Esophagus mucosa (tissue), 1 donor: ENCODE measurements around the gene ZNRD2. TPM values are rescaled to one million over a fixed set of nuclear protein-coding genes. Genes with fewer than 3 reads are reported as not detected.
A peak's percentile ranks its signal among the peaks of the same experiment; 100 is the strongest.

Experiments used
- ATAC-seq: fragments of 200-7000 bp; cut with Tn5 transposase; one replicate; pipeline ENCODE4 v1.9.1; 2020
- total RNA-seq: library from RNA; stranded (reverse); gene quantifications from one replicate; pipeline ENCODE4 v1.2.4, GENCODE V29; 2023
- donor health status: DM: yes; HTN: yes; CAD: no.

ZNRD2 gene
- total RNA-seq, 1 donor from 2014 or later: 31.8 TPM

GRCh38 chr11:65538232-65538914 is 31.9 kb upstream of the ZNRD2 start:
- no peak for ATAC-seq

DNA sequence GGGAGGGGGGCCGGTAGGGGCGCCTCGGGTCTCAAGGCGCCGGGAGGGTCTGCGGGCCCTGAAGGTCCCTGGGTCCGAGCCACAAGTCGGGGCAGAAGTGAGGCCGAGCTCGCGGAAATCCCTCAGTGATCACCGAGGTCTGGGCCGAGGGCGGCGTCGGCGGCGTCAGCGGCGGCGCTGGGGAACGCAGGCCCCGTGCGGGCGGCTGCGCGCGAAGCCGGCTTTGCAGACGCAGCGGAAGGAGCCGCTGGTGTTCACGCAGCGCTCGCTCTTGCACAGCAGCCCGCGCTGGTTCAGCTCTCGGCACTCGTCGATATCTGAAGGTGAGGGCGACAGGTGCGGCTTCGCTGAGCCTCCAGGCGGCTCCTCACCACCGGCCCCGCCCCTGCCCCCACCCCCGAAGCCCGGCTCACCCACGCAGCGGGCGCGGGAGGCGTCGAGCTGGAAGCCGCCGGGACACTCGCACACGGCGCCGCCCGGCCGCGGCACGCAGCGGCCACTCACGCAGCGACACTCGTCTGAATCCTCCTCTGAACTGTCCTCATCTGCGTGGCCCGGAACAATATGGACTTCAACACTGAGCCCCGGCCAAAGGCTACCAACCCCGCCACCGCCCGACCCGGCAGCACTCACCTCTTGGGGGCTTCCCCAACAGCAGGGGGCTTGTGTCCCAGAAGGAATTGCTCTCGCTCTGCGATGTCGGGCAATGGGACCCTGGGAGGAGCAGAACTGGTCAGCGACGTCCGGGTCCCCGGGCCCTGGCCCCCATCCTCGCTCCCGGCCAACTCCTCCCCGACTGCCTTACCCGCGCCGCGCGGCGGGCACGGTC is 31.1 kb upstream of the ZNRD2 start:
- ATAC-seq: no peak

DNA sequence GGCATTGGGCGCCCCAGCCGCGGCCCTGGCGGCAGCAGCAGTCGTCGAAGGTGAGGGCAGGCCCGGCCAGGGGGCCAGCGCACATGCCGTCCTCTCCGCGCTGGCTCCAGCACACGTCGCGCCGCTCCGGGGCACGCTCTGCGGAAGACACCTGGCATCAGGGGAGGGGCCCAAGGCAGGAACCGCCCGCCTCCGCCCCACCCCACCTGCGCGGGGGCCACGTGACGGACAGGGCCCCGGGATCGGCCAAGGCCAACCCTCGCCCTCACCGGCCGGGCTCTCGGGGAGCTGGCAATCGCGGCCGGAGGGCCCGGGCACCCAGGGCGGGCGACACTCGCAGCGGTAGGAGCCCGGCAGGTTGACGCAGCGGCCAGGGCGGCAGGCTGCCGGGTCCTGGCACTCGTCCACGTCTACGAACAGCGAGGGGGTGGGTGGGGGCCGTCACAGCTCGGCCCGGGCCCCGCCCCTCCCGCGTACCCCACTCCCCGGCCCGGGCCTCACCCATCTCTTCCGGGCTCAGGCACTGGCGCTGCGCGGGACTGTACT is 30.5 kb upstream of the ZNRD2 start:
- ATAC-seq: peak; percentile 72

DNA sequence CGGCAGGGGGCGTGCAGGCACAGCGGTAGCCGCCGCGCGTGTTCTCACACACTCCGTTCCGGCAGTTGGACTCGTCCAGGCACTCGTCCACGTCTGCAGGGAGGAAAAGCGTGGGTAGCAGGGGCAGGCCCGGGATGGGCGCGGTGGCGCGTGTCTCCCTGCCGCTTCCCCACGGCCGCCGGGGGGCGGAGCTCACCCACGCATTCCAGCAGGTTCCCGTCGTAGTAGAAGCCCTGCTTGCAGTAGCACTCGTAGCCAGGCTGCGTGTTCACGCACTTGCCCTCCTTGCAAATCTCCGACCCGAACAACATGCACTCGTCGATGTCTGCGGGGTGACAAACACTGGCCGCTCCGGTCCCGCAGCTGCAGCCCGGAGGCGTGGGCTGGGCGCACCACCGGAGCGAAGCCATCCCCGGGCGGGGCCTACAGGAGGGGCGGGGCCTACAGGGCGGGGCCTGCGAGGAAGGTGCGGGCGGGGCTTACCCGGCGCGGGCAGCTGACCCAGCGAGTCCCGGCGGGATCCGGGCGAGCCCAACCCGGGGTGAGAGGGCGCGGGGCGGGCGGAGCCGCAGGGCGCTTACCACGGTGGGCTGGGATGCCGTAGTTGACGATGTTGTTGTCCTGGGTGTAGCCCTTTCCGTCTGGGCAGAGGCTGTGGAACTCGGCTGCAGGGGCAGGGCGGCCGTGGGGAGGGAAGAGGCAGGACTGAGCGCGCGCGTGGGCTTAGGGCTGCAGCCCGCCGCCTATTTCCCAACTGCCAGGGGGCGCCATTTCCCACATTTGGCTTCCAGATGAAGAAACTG is 29.8 kb upstream of the ZNRD2 start:
- ATAC-seq: peak; percentile 89

- ATAC-seq: peak; percentile 2
Measured at GRCh38 chr11:65541093-65541982, 28.9 kb upstream of the ZNRD2 start.

DNA sequence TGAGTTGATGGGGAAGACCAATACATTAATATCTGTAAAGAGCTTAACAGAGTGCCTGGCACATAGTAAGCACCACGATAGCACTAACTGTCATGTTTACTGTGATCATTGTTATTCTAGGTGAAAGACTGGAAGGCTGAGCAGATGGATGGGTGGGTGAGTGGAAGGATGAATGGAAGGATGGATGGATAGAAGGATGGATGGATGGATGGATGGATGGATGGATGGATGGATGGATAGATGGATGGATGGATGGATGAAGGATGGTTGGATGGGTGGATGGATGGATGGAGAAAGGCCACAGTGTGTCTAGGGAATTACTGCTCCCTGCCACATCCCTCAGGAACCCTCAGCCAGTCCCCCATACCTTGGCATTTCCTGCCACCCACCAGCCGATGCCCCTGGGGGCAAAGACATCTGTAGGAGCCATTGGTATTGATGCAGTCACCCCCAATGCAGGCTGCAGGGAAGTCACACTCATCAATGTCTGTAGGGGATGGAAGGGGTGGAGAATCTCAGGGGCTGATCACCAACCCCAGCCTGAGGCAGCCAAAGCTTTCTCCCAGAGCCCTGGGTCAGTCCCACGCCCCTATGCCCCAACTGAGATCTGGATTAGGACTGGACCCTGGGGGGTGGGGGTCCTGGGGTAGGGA is 27.4 kb upstream of the ZNRD2 start:
- ATAC-seq: no peak

DNA sequence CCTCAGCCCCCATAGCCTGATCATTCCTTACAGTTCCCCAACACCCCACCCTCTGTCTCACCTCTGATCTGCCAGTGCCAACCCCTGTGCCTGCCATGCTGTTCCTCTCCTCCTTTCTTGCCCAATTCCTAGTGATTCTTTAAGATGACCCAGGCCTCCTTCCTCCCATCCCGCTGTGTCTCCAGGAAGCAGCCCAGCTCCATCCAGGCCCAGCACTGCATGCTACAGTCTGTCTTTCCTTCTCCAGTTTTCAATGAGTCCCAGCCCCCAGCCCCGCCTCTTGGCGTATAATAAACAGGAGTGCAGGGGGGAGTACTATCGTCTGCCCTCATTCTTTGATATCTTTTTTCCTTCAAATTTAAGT is 24.4 kb upstream of the ZNRD2 start:
- ATAC-seq: no peak

DNA sequence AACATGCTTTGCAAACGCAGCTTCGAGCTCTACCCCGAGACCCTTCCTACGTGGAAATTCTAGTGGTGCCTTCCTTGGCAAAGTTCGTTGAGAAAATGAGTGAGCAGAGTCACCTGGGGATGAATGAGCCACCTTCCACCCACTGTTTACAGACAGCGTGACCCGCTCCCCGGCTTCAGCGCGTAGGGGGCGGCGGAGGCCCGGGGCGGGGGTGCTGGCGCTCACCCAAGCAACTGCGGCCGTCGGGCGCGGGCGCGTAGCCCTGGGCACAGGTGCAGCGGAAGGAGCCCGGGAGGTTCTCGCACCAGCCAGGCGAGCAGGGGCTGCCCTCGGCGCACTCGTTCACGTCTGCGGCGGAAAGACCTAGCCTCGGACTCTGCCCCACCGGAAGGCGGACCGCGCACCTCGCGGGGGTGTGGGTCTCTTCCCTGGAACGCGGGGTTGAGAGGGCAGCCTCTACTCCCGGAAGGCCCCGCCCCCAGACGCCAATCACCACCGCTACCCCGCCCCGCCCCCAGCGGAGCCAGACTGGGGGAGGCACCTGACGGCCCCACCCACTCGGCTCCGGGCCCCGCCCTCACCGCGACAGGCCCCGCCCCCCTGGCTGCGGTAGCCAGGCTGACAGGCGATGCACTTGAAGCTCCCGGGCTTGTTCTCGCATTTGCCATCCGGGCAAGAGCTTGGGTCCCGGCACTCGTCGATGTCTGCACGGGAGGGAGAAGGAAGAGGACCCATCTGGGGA is 23.9 kb upstream of the ZNRD2 start:
- ATAC-seq: peak; percentile 88

GRCh38 chr11:65547446-65548125 is 22.7 kb upstream of the ZNRD2 start:
- no peak for ATAC-seq

GRCh38 chr11:65548395-65548794 is 21.9 kb upstream of the ZNRD2 start:
- no peak for ATAC-seq

DNA sequence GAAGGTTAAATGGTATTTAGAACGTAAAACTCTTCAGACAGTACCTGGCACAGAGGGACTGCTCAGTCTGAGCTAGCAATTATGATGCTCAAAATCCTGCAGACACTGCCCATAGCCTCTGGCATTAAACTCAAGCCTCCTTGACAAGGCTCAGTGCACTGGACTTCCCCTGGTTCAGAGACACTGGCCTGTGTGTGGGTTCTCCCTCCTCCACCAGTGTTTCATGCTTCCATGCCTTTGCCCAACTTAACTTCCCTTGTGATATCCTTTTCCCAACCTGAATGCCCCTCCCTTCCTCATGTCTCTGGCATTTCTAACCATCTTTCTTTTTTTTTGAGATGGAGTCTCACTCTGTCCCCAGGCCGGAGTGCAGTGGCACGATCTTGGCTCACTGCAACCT is 21.2 kb upstream of the ZNRD2 start:
- no peak for ATAC-seq

- ATAC-seq: peak; percentile 55
Measured at GRCh38 chr11:65551572-65552387, 18.5 kb upstream of the ZNRD2 start.

GRCh38 chr11:65552388-65552951 is 17.8 kb upstream of the ZNRD2 start:
- no peak for ATAC-seq

DNA sequence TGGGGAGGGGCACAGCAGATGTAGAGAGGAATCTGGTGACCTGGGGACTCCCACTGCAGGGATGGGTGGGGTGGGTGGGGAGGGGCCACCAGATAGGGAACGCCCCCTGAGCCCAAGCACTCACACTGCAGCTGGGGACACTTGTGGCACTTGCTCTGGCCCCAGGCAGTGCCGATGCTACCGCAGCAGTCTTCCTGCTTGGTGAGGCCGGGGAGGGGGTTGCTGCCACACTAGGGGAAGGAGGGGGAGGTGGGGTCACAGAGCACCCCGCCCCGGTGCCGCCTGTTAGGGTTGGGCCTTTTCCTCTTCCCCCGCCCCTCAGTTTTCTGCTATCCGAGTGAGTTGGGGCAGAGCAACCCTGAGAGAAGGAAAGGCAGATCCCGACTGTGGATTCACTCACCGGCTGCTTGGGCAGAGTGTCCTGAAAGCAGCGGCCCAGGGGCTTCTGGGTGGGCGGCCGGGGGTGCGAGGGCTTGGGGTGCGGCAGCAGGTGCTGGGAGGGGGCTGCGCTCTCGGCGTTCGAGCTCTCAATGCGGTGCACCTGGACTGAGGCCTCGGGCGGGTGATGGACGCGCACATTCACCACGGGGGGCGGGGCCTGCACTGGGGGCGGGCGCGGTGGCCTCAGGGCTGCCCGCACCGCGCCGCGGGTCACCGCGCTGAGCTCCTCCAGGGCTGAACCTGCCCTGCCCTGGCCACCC is 16.8 kb upstream of the ZNRD2 start:
- ATAC-seq: no peak

- ATAC-seq: no peak
Measured at GRCh38 chr11:65554057-65554818, 16.0 kb upstream of the ZNRD2 start.

DNA sequence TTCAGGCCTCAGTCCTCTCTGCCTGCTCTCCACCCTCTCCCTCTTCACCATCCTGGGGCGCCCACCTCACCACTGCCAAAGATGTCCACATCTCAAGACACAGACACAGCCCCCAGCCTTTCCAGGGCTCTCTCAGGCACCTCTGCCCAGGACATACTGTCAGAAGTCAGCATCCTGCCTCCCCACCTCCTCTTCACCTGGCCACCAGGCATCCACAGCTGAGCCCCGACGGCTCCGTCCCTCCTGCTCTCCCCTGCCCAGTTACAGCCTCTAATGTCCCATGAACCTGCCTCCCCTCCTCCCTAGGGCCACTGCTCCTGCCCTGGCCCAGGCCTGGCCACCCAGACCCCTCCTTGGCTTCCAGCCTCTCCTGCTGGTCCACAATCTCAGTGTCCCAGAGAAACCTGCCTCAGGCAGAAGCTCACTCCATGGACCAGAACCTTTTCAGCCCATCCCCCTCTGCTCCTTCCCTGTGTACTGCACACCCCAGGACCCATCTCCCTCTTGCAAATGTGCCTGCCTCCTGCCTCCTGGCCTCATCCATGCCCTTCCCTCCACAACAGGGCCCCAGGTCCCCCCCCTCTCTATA is 15.3 kb upstream of the ZNRD2 start:
- ATAC-seq: no peak

- ATAC-seq: peak; percentile 47
Measured at GRCh38 chr11:65555693-65556231, 14.5 kb upstream of the ZNRD2 start.
